Hepatocyte (in vitro differentiated cells): ENCODE data around the gene HOXC9.

ENCODE experiments used
- EZH2 ChIP-seq: fragments of 200-600 bp; sonication (generic); IDR thresholded peaks from 2 replicates; pipeline ENCODE4 v1.6.1; 2016; ENCODE audit warnings: antibody characterized with exemption, mild to moderate bottlenecking, borderline replicate concordance
- EZH2phosphoT487 ChIP-seq: fragments of 200-600 bp; sonication (generic); IDR thresholded peaks from one replicate; pipeline ENCODE4 v1.6.1; 2018; ENCODE audit warnings: antibody characterized with exemption, mild to moderate bottlenecking, low read depth, moderate library complexity; ENCODE audit not compliant: unreplicated experiment, severe bottlenecking
- TF ChIP-seq, protein P1 (sequence below): fragments of 200-600 bp; sonication (generic); IDR thresholded peaks from 2 replicates; pipeline ENCODE4 v1.5.1; 2016; ENCODE audit warnings: antibody characterized with exemption, mild to moderate bottlenecking; ENCODE audit not compliant: poor library complexity

DNA sequence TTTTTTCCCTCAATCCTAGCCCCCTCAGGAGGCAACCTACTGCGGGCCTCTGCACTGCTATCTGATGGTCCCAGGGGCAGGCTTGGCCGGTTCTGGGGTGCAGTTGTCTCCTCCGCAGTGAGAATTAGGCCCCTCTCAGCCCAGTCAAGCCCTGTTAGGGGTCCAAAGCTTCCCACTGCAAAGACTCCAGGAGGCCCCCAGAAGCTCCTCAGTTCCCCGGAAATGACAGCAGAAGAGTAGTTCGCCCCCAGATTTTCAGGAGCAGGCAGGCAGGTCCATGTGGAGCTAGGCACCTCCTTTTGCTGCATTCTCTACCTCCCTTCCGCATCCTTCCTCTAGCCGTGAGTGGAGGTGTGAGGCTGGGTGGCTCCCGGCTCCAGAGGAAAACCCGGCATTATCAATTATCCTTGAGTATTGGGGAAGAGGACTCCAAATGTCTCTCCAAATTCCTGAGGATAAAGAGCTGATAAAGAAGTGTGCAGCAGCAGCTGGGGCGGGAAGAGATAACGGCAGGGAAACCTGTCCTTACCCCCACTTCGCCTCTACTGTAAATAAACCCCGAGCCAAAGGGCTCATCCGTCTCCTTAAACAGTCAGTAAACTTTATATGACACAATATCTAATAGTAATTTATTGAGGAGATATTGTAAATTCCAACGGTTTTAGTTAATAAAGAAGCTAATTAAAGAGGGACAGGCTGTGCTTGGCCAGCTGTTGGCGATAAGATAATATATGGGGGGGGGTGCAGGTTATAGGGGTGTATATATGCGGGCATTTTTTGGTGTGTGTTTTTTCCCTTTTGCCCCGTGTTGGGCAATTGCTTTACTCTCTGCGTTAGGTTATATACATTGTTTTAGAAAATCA is 45.9 kb upstream of the HOXC9 start:
- TF ChIP-seq EZH2 (no peak), EZH2phosphoT487 (peak; percentile 58)
- TF ChIP-seq, protein P1, sequence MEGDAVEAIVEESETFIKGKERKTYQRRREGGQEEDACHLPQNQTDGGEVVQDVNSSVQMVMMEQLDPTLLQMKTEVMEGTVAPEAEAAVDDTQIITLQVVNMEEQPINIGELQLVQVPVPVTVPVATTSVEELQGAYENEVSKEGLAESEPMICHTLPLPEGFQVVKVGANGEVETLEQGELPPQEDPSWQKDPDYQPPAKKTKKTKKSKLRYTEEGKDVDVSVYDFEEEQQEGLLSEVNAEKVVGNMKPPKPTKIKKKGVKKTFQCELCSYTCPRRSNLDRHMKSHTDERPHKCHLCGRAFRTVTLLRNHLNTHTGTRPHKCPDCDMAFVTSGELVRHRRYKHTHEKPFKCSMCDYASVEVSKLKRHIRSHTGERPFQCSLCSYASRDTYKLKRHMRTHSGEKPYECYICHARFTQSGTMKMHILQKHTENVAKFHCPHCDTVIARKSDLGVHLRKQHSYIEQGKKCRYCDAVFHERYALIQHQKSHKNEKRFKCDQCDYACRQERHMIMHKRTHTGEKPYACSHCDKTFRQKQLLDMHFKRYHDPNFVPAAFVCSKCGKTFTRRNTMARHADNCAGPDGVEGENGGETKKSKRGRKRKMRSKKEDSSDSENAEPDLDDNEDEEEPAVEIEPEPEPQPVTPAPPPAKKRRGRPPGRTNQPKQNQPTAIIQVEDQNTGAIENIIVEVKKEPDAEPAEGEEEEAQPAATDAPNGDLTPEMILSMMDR, result no peak
